HG03159 (cell line): ENCODE data around the gene FATE1.

ENCODE experiments used
- ATAC-seq: cut with Tn5 transposase; IDR thresholded peaks from one replicate; pipeline ENCODE4 v1.9.1; 2021; ENCODE audit warnings: mild to moderate bottlenecking, moderate library complexity; ENCODE audit not compliant: unreplicated experiment

Gene FATE1

GRCh38 chrX:151741606-151742005, 25.8 kb downstream of the FATE1 start:
- no peak for ATAC-seq

GRCh38 chrX:151742311-151742710, 26.5 kb downstream of the FATE1 start:
- ATAC-seq = no peak

- no peak for ATAC-seq
These were observed 28.0 kb downstream of the FATE1 start for GRCh38 chrX:151743651-151744470.

- no peak for ATAC-seq
These were observed 29.8 kb downstream of the FATE1 start for GRCh38 chrX:151745651-151746050.

- ATAC-seq = no peak
These were observed 30.7 kb downstream of the FATE1 start for GRCh38 chrX:151746502-151746901.

- no peak for ATAC-seq
These were observed 34.7 kb downstream of the FATE1 start for GRCh38 chrX:151750511-151750910.

- ATAC-seq = no peak
These were observed 37.0 kb downstream of the FATE1 start for GRCh38 chrX:151752847-151753246.

GRCh38 chrX:151753313-151754046, 37.6 kb downstream of the FATE1 start:
- ATAC-seq = peak; percentile 96

- ATAC-seq = no peak
These were observed 38.2 kb downstream of the FATE1 start for GRCh38 chrX:151754047-151754429.

- ATAC-seq = no peak
These were observed 38.9 kb downstream of the FATE1 start for GRCh38 chrX:151754641-151755215.

- ATAC-seq = no peak
These were observed 43.3 kb downstream of the FATE1 start for GRCh38 chrX:151759041-151759708.

- no peak for ATAC-seq
These were observed 47.0 kb downstream of the FATE1 start for GRCh38 chrX:151762802-151763201.

GRCh38 chrX:151763711-151764110, 47.9 kb downstream of the FATE1 start:
- ATAC-seq = no peak

GRCh38 chrX:151765026-151765425, 49.2 kb downstream of the FATE1 start:
- ATAC-seq = no peak

- no peak for ATAC-seq
These were observed 55.9 kb downstream of the FATE1 start for GRCh38 chrX:151771726-151772125.
